ENCODE data around the gene HSD11B2.

HSD11B2 gene

DNA sequence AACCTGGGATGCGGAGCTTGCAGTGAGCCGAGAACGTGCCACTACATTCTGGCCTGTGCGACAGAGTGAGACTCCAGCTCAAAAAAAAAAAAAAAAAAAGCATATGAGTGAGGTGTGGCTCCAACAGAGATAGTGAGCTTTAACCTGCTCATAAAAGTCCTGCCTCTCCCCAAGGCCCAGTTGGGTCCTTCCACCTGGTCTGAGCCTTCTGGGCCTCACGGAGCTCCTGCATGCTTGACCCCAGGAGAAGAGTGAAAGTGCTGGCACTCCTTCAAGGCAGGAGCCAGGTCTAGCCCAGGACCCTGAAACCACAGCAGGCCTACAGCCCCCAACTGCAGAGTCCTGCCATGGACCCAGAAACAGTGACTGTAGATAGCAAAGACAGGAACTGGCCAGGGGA lies 17.7 kb downstream of the HSD11B2 start:
- FAIRE-seq, result no peak
- no peak for DNase-seq (ENCODE audit: insufficient read length, low spot score)

- DNase-seq (ENCODE audit: insufficient read length, low spot score) (no peak), FAIRE-seq (no peak)
Observed at GRCh38 chr16:67449336-67449735, 18.4 kb downstream of the HSD11B2 start.

- FAIRE-seq, result no peak
Observed at GRCh38 chr16:67449739-67450138, 18.8 kb downstream of the HSD11B2 start.

DNA sequence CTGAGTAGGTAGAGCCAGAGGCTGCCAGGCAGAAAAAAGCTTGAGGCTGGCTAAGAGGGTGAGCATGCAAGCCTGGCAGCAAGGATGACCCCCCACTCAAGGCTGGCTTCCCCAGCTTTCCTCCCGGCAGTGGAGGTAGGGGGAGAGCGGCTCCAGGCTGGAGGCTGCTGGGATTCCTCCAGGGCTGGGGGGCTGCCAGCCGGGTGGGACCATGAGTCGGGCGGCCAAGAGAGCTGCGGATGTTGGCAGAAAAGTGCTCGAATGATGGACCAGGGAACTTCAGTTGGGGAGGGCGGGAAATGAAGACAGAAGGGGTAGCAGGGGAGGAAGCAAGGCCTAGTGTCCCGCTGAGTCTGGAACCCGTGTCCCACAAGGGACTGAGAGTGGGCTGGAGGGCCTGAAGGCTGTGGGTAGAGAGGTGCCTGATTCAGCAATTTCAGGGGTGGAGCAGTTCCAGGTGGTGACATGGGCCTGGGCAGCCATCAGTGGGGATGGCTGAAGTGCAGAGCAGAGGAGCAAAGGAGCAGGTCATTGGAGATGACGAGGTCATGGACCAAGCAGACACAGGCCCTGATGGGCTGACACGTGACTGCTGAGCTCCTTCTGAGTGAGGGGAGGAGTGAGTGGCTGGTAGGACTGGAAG lies 20.3 kb downstream of the HSD11B2 start:
- no peak for FAIRE-seq
- no peak for DNase-seq (ENCODE audit: insufficient read length, low spot score)

More at GRCh38 chr16:67449739-67450138, 18.8 kb downstream of the HSD11B2 start:
- DNase-seq (ENCODE audit: insufficient read length, low spot score), result no peak

DNA sequence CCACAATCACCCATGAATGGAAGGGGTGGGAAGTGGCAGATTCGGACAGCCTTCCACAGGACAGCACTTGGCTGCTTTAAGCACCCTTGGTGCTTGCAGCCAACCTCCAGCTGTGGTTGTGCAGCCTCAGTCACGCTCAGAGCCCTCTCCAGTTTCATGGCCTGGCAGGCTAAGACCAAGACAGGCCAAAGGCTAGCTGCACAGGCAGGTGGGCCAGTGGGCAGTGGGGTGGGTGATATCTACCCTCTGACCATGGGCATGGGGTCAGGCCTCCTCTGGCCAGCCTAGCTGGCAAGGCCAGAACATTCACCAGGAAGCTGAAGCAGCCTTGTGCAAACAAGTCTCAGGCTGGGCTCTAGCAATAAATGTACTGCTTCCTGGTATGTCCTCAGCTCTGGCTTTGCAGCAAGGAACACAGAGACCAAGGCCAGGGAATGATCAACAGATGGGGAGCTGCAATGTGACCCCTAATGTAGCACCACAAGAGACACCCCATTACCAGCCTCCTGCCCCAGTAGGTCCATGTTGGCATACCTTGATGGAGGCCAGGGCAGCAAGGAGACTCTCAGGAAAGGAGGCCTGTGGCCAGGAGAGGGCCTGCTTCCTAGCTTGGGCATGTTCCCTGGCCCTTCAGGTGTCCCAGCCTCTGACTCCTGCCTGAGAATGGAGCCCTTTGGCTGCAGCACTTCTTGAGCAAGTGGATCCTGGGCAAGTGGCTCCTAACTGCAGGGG lies 20.9 kb downstream of the HSD11B2 start:
- FAIRE-seq (no peak), DNase-seq (ENCODE audit: insufficient read length, low spot score) (no peak)

- no peak for DNase-seq (ENCODE audit: insufficient read length, low spot score)
- no peak for FAIRE-seq
Observed at GRCh38 chr16:67454104-67454503, 23.2 kb downstream of the HSD11B2 start.

DNA sequence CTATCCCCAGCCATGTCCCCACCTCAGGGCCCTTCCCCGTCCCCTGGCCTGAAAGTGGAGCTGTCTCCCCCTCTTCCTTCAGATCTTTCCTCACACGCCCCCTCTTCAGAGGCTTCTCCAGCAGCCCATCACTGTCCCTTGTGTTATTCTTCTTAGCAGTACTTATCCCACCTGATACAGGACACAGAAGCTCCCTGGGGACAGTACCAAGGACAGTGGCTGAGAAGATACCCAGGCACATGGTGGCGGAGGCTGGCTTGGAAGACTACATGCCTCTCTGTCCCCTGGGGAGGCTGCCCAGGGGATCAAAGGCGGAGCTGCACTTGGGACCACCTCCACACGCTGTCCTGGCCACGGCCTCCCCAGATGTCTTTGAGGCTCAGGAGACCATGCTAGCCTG lies 23.9 kb downstream of the HSD11B2 start:
- DNase-seq (ENCODE audit: insufficient read length, low spot score), result no peak
- FAIRE-seq, result no peak

DNA sequence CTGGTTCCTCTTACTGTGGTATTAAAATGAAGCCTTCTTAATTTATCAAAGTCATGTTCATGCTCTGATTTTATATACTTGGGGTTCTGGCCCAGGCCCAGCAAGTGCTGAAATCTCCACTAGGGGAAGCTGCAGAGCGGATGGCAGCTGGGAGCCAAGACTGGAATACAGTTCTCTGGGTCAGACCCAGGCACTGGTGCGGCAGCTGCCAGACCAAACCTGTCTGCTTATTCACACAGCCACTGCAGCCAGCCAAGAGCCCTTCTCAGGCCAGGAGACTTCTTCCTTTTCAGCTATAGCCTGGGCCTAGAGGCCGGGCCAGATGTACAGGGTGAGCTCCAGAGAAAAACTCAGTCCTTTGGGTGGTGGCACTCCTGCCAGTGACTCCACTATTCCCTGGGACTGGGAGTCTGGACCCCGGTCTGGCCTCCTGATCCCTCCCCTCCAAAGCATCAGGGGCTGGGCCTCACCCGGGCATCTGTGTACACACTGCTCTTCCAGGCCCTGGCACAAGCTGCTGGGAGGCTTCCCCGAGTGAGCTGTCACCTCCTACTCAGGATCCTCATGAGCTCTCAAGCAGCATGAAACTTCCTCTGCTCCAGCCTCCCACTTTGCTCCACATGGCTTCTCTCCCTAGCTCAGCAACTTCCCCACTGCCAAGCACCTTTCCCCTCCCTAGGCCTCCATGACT lies 25.6 kb downstream of the HSD11B2 start:
- FAIRE-seq, result no peak

DNA sequence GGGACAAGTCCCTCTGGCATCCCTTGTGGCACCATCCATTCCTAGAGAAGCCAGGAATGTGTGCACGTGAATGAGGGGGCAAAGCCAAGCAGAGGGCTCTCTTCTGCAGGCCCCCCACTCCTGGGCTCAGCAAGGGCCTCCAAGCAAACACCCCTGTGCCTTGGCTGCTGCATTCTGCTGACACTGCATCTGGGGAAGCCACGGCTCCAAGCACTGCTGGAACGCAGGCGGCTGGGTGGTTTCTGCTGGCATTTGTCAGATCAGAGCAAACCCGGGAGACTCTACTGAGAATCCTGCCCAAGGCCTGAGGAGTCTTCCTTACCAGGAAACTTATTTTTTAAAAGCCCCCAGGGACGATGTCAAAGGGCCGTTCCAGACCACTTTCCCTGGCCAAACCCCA lies 26.7 kb downstream of the HSD11B2 start:
- FAIRE-seq, result no peak
- DNase-seq (ENCODE audit: insufficient read length, low spot score), result no peak

More for the DNA sequence above, 25.6 kb downstream of the HSD11B2 start:
- DNase-seq (ENCODE audit: insufficient read length, low spot score), result no peak

DNA sequence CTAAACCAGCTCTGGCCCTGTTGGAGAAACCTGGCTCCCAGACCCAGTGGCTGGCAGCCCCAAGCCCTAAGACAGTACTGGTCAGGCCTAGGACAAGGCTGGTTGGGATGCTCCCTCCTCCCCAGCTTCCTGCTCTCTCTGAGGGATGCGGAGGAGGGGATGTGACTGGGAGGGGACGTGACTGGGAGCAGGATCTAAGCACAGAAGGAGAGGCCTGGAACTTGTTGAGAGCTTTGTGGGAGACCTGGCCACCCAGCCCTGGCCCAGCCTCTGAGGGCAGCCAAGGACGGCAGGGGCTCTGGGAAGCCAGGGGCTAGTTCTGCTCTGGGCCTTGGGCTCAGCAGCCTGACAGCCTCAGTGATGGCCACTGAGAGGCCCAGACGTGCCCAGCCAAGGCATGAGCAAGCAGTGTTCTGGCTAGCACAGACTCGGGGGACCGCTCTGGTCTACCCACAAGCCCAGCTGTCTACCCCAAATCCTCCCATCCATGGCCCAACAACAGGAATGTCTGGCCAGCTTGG lies 27.3 kb downstream of the HSD11B2 start:
- FAIRE-seq, result no peak
- no peak for DNase-seq (ENCODE audit: insufficient read length, low spot score)

DNA sequence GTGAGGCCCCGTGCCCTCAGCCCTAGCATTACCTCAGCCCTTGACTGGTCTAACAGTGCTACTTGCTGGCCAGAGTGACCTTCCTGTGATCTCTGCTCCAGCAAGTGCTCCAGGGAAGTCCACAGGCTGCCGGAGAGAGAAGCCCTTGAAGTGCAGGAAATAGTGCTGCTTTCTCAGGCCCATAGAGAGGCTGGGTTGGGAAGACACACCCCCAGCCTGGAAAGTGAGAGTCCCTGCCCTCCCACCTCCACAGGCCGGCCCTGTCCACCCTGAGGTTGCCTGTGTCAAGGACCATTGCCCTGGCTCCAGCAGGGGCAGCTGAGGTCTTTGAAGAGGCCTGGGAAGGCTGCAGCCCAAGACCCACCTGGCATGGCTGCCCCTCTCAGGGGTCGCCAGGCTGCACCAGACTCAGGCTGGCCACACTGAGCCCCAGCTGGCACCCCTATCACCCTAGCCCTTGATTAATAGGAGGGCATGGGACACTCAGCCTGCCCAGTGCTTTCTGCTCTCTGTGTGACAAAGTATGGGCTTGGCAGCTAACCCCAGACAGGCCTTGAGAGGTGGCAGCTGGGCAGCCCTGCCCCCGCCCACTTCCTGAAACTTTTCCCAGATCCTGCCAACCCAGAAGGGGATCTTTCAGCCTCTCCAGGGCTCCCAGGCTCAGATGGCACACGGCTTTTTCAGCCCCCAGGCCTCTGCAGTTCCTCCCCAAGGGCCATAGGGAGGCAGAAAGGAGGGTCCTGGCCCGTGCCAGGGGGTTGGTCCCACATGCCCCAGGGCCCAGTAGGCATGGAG lies 28.3 kb downstream of the HSD11B2 start:
- FAIRE-seq (no peak), DNase-seq (ENCODE audit: insufficient read length, low spot score) (no peak)

DNA sequence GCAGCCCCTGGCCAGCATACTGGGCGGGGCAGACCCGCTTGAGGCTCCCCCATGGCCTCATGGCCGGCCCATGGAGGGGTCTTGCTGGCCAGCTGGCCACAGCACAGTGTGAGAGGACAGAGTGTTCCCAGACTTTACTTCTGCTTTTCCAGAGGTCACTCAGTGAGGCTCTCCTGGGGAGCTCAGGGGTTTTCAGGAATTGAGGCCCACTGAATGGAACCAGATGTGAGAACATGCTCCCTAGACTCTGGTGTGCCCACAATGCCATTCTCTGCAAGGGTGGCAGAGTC lies 28.9 kb downstream of the HSD11B2 start:
- DNase-seq (ENCODE audit: insufficient read length, low spot score) (no peak), FAIRE-seq (no peak)

- DNase-seq (ENCODE audit: insufficient read length, low spot score), result no peak
- FAIRE-seq, result no peak
Observed at GRCh38 chr16:67460168-67460567, 29.2 kb downstream of the HSD11B2 start.

- FAIRE-seq, result no peak
- no peak for DNase-seq (ENCODE audit: insufficient read length, low spot score)
Observed at GRCh38 chr16:67460961-67461360, 30.0 kb downstream of the HSD11B2 start.

- no peak for FAIRE-seq
- DNase-seq (ENCODE audit: insufficient read length, low spot score), result no peak
Observed at GRCh38 chr16:67461600-67462278, 30.8 kb downstream of the HSD11B2 start.

GRCh38 chr16:67462279-67462655 lies 31.3 kb downstream of the HSD11B2 start:
- FAIRE-seq (no peak), DNase-seq (ENCODE audit: insufficient read length, low spot score) (no peak)

GRCh38 chr16:67463059-67463458 lies 32.1 kb downstream of the HSD11B2 start:
- DNase-seq (ENCODE audit: insufficient read length, low spot score) (no peak), FAIRE-seq (no peak)

DNA sequence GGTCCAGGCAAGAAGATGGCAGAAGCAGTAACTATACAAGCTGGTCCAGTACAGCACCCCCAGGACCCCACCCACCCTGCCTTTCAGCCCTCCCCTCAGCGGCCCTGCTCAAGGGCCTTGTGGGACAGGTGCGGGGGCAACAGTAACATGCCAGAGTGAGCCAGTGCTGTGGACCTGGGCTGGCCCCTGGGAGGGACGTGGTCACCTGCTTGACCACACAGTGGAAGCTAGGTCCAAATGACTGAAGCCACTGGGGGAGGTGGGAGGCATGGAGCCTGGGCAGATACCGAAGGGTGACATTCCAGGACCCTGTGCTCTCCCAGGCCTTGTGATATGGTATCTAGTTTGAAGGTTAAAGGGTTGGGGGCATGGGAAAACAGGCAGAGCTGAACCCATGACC lies 32.8 kb downstream of the HSD11B2 start:
- DNase-seq (ENCODE audit: insufficient read length, low spot score) (no peak), FAIRE-seq (no peak)

- DNase-seq (ENCODE audit: insufficient read length, low spot score) (no peak), FAIRE-seq (no peak)
Observed at GRCh38 chr16:67464565-67464964, 33.6 kb downstream of the HSD11B2 start.

DNA sequence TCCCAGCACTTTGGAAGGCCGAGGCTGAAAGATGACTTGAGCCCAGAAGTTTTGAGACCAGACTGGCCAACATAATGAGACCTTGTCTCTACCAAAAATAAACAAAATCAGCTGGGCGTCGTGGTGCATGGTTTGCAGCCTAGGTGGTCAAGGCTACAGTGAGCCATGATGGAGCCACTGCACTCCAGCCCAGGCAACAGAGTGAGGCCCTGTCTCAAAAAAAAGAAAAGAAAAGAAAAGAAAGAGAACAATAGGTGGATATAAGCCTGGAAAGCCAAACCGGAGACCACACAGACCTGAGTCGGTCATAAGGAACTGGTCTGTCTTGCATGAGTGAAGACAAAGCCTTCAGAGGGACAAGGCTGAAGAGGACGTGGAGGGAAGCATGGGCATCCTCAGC lies 35.7 kb downstream of the HSD11B2 start:
- DNase-seq (ENCODE audit: insufficient read length, low spot score) (no peak), FAIRE-seq (no peak)

- DNase-seq (ENCODE audit: insufficient read length, low spot score) (no peak), FAIRE-seq (no peak)
Observed at GRCh38 chr16:67468731-67469130, 37.8 kb downstream of the HSD11B2 start.
